Glutamatergic neuron (in vitro differentiated cells): ENCODE data around the gene REPS1. TPM values are rescaled to one million over a fixed set of nuclear protein-coding genes. Genes with fewer than 3 reads are reported as not detected.

Experiments
- DNase-seq: peaks from one replicate; pipeline ENCODE4 v3.0.0; 2022
- H3K27ac Mint-ChIP-seq: one replicate; pipeline ENCODE4 v1.8.0; 2020; ENCODE audit warnings: mild to moderate bottlenecking, mixed read lengths, inconsistent platforms; ENCODE audit not compliant: unreplicated experiment
- H3K27me3 Mint-ChIP-seq: one replicate; pipeline ENCODE4 v1.8.0; 2020; ENCODE audit warnings: mild to moderate bottlenecking, moderate library complexity, mixed read lengths, inconsistent platforms; ENCODE audit not compliant: unreplicated experiment
- H3K36me3 Mint-ChIP-seq: one replicate; pipeline ENCODE4 v1.8.0; 2020; ENCODE audit warnings: mild to moderate bottlenecking, mixed read lengths, inconsistent platforms; ENCODE audit not compliant: unreplicated experiment
- H3K4me1 Mint-ChIP-seq: one replicate; pipeline ENCODE4 v1.8.0; 2020; ENCODE audit warnings: mild to moderate bottlenecking, low read depth, mixed read lengths, inconsistent platforms; ENCODE audit not compliant: unreplicated experiment
- H3K4me3 Mint-ChIP-seq: one replicate; pipeline ENCODE4 v1.8.0; 2020; ENCODE audit warnings: mild to moderate bottlenecking, mixed read lengths, inconsistent platforms; ENCODE audit not compliant: unreplicated experiment
- H3K9me3 Mint-ChIP-seq: one replicate; pipeline ENCODE4 v1.8.0; 2020; ENCODE audit warnings: mild to moderate bottlenecking, moderate library complexity, mixed read lengths, inconsistent platforms; ENCODE audit not compliant: unreplicated experiment
- CTCF ChIP-seq: fragments of 200-600 bp; sonication (generic); IDR thresholded peaks from one replicate; pipeline ENCODE4 v1.5.0; 2021; ENCODE audit not compliant: partially characterized antibody, unreplicated experiment
- total RNA-seq: library from RNA; stranded (reverse); fragmentation: NEBNext Ultra II Directional; extraction: Animal tissue kit (Norgen Biotek cat#: 25700); gene quantifications from one replicate; pipeline ENCODE4 v1.2.1, GENCODE V29; 2021; ENCODE audit not compliant: unreplicated experiment

The REPS1 gene
- total RNA-seq, 1 donor from 2014 or later: 103 TPM

GRCh38 chr6:138981416-138981815 is 6.6 kb downstream of the REPS1 start:
- Mint-ChIP-seq H3K4me1 (peaks cover 24% of the 10 kb centered on the region), H3K27me3 (no peaks in the 10 kb centered on the region), H3K4me3 (no peak overlapping the region), H3K27ac (no peak overlapping the region), H3K9me3 (no peaks in the 10 kb centered on the region), H3K36me3 (no peaks in the 10 kb centered on the region)
- no peak for DNase-seq
- TF ChIP-seq CTCF: no peak

- Mint-ChIP-seq H3K4me3 (no peak overlapping the region), H3K36me3 (no peaks in the 10 kb centered on the region), H3K4me1 (peaks cover 22% of the 10 kb centered on the region), H3K27ac (no peak overlapping the region), H3K9me3 (no peaks in the 10 kb centered on the region), H3K27me3 (no peaks in the 10 kb centered on the region)
- DNase-seq: no peak
- no peak for TF ChIP-seq CTCF
These were observed 8.0 kb downstream of the REPS1 start for GRCh38 chr6:138979813-138980668.

DNA sequence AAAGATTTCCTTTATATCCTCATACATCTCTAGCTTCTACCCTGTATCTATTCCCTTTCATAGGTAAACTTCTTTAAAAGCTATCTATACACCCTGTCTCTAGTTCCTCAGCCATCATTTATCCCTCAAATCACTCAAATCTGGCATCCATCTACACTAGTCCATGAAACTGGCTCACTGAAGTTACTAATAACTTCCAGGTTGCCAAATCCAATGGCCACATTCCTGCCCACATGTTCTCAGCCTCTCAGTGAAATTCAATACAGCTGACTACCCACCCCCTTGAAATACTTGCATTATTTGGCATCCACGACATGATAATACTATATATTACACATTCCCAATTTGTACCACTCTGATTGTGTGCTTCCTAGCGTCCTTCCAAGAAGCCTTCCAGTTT is 8.7 kb downstream of the REPS1 start:
- no peak overlapping the region for H3K4me3 Mint-ChIP-seq
- H3K9me3 Mint-ChIP-seq: no peaks in the 10 kb centered on the region
- TF ChIP-seq CTCF: no peak
- H3K27me3 Mint-ChIP-seq: no peaks in the 10 kb centered on the region
- H3K4me1 Mint-ChIP-seq: peaks cover 22% of the 10 kb centered on the region
- no peak for DNase-seq
- H3K36me3 Mint-ChIP-seq: no peaks in the 10 kb centered on the region
- H3K27ac Mint-ChIP-seq: no peak overlapping the region

- Mint-ChIP-seq H3K4me1 (peaks cover 22% of the 10 kb centered on the region), H3K27ac (no peak overlapping the region), H3K36me3 (no peaks in the 10 kb centered on the region), H3K9me3 (no peaks in the 10 kb centered on the region), H3K27me3 (no peaks in the 10 kb centered on the region), H3K4me3 (no peak overlapping the region)
- no peak for DNase-seq
- TF ChIP-seq CTCF: no peak
These were observed 9.8 kb downstream of the REPS1 start for GRCh38 chr6:138978229-138978628.

GRCh38 chr6:138977646-138978167 is 10.3 kb downstream of the REPS1 start:
- Mint-ChIP-seq H3K4me1 (peaks cover 26% of the 10 kb centered on the region), H3K36me3 (no peaks in the 10 kb centered on the region), H3K27ac (no peak overlapping the region), H3K4me3 (no peak overlapping the region), H3K9me3 (no peaks in the 10 kb centered on the region), H3K27me3 (no peaks in the 10 kb centered on the region)
- no peak for TF ChIP-seq CTCF
- DNase-seq: no peak
